A549 (cell line): ENCODE data around the gene NDUFB8. TPM values are rescaled to one million over a fixed set of nuclear protein-coding genes. Genes with fewer than 3 reads are reported as not detected.

Experiments
- ATAC-seq, 2 experiments: fragments of 200-7000 bp in 1 of 2; fragments of >200 bp in 1 of 2; cut with Nextera tagmentation in 1 of 2; cut with Tn5 transposase in 1 of 2; 3 replicates each; pipeline versions ENCODE4 v1.8.0 to v1.9.1; 2018 to 2020; ENCODE audit warnings: mild to moderate bottlenecking in 1 of 2, moderate library complexity in 1 of 2
- CTCF ChIA-PET: fragments of 300-600 bp; sonication (Branson Sonifier 250); formaldehyde crosslinking; extraction: SDS; loops from one replicate; lab custom pipeline; 2021; ENCODE audit warnings: antibody characterized with exemption, inconsistent platforms; lab: Yijun Ruan, JAX
- POLR2A ChIA-PET: fragments of 350-600 bp; formaldehyde crosslinking; extraction: SDS; loops from one replicate; lab custom pipeline; 2021; ENCODE audit warnings: antibody characterized with exemption, inconsistent platforms; lab: Yijun Ruan, JAX
- DNase-seq, 2 experiments: peaks; one replicate each; pipeline versions ENCODE4 v3.0.0 to v3.0.0-alpha.2; 2011 to 2016; ENCODE audit warnings: low read depth in 1 of 2, low spot score in 1 of 2
- FAIRE-seq: peaks from 2 replicates; lab custom pipeline; 2011; peaks lifted over from hg19 to GRCh38; lab: Jason Lieb, UNC
- H3K27ac ChIP-seq, 2 experiments: fragments of >200 bp; sonication (Bioruptor Twin); formaldehyde crosslinking; 3 replicates each; pipeline ENCODE4 v1.5.1; 2016 to 2017
- H3K4me1 ChIP-seq: fragments of >200 bp; sonication (Bioruptor Twin); formaldehyde crosslinking; 3 replicates; pipeline ENCODE4 v1.6.1; 2016
- H3K4me2 ChIP-seq: fragments of >200 bp; sonication (Bioruptor Twin); formaldehyde crosslinking; 3 replicates; pipeline ENCODE4 v1.6.1; 2016
- H3K4me3 ChIP-seq: fragments of >200 bp; sonication (Bioruptor Twin); formaldehyde crosslinking; 3 replicates; pipeline ENCODE4 v1.5.1; 2016
- H3K9me3 ChIP-seq: fragments of >200 bp; sonication (Bioruptor Twin); formaldehyde crosslinking; 3 replicates; pipeline ENCODE4 v1.6.1; 2016
- CEBPB ChIP-seq, 2 experiments: fragments of >200 bp in 1 of 2; sonication (Bioruptor Twin) in 1 of 2; formaldehyde crosslinking in 1 of 2; IDR thresholded peaks; 2 replicates each; pipeline ENCODE4 v1.6.1; 2012 to 2016
- CTCF ChIP-seq: fragments of >200 bp; sonication (Bioruptor Twin); formaldehyde crosslinking; IDR thresholded peaks from 3 replicates; pipeline ENCODE4 v1.5.1; 2016
- EHMT2 ChIP-seq: fragments of 200-600 bp; sonication (generic); IDR thresholded peaks from 2 replicates; pipeline ENCODE4 v1.6.1; 2016; ENCODE audit warnings: antibody characterized with exemption, low read depth, mild to moderate bottlenecking, moderate library complexity
- ESRRA ChIP-seq: fragments of 150-350 bp; IDR thresholded peaks from 2 replicates; pipeline ENCODE4 v1.6.1; 2014; ENCODE audit warnings: mild to moderate bottlenecking, low read length, borderline replicate concordance
- FOSL2 ChIP-seq, 2 experiments: fragments of 450-650 bp in 1 of 2; fragments of >200 bp in 1 of 2; sonication (Bioruptor Twin) in 1 of 2; formaldehyde crosslinking; IDR thresholded peaks; 2 replicates each; pipeline versions ENCODE4 v1.5.0 to v1.6.1; 2016 to 2020; ENCODE audit warnings: mild to moderate bottlenecking in 1 of 2, moderate library complexity in 1 of 2
- HOXB5 ChIP-seq: fragments of 250-450 bp; sonication (Bioruptor Pico); IDR thresholded peaks from 2 replicates; pipeline ENCODE4 v1.5.0; 2020; ENCODE audit warnings: mild to moderate bottlenecking, moderate library complexity
- JUNB ChIP-seq: fragments of >200 bp; sonication (Bioruptor Twin); formaldehyde crosslinking; IDR thresholded peaks from 2 replicates; pipeline ENCODE4 v1.6.1; 2016
- KDM5A ChIP-seq: fragments of 200-600 bp; sonication (generic); IDR thresholded peaks from 2 replicates; pipeline ENCODE4 v1.6.1; 2016; ENCODE audit warnings: antibody characterized with exemption, mild to moderate bottlenecking
- MAFK ChIP-seq: fragments of 450-650 bp; IDR thresholded peaks from 2 replicates; pipeline ENCODE4 v1.6.1; 2014; ENCODE audit not compliant: partially characterized antibody
- PBX3 ChIP-seq: IDR thresholded peaks from 2 replicates; pipeline ENCODE4 v1.6.1; 2012
- POLR2AphosphoS2 ChIP-seq: conservative IDR thresholded peaks from 2 replicates; pipeline ENCODE4 v1.6.1; 2012; ENCODE audit warnings: low read length, improper control_type of control experiment, inconsistent platforms
- RARB ChIP-seq: fragments of 250-450 bp; sonication (Bioruptor Pico); IDR thresholded peaks from 2 replicates; pipeline ENCODE4 v1.8.0; 2021; ENCODE audit warnings: mild to moderate bottlenecking, moderate library complexity
- REST ChIP-seq: fragments of 200-600 bp; sonication (generic); IDR thresholded peaks from 2 replicates; pipeline ENCODE4 v1.6.1; 2016; ENCODE audit warnings: antibody characterized with exemption, mild to moderate bottlenecking, moderate library complexity
- RFX5 ChIP-seq: fragments of 450-650 bp; IDR thresholded peaks from 2 replicates; pipeline ENCODE4 v1.7.1; 2014; ENCODE audit warnings: antibody characterized with exemption, mild to moderate bottlenecking, moderate library complexity
- ZFP36 ChIP-seq: fragments of 450-650 bp; IDR thresholded peaks from 2 replicates; pipeline ENCODE4 v1.6.1; 2014; ENCODE audit warnings: borderline replicate concordance; ENCODE audit not compliant: partially characterized antibody
- ZNF302 ChIP-seq: fragments of 250-450 bp; sonication (Bioruptor Pico); IDR thresholded peaks from 2 replicates; pipeline ENCODE4 v1.9.0; 2021; ENCODE audit warnings: inconsistent platforms, mild to moderate bottlenecking, moderate library complexity
- ZSCAN20 ChIP-seq: fragments of 250-450 bp; sonication (Bioruptor Pico); IDR thresholded peaks from 2 replicates; pipeline ENCODE4 v1.8.0; 2022; ENCODE audit warnings: mild to moderate bottlenecking, moderate library complexity
- WGBS: methylation state at CpG from one replicate; pipeline ENCODE4 v1.1.6; 2017; ENCODE audit errors: missing lambda C conversion rate; 5-methylcytosine and 5-hydroxymethylcytosine counted together
- polyA plus RNA-seq, 4 experiments: library from polyadenylated mRNA; depleted of rRNA in 3 of 4; stranded (reverse); fragments of >200 nt; fragmentation: RNase III in 1 of 4; extraction: RNeasy Plus Mini Kit Qiagen cat#74134 plus additional on column Dnase treatment in 1 of 4; gene quantifications; 2 replicates in 3 of 4; 3 replicates in 1 of 4; pipeline ENCODE4 v1.2.3, GENCODE V29; 2011 to 2017
- TF ChIP-seq, protein P1 (sequence below): fragments of 250-450 bp; sonication (Bioruptor Pico); IDR thresholded peaks from 2 replicates; pipeline ENCODE4 v1.5.0; 2021; ENCODE audit warnings: mild to moderate bottlenecking, moderate library complexity, borderline replicate concordance

Gene NDUFB8
- polyA plus RNA-seq, 2 of the 4 experiments (the other 2 are of a cell fraction) = 221 to 333 TPM

GRCh38 chr10:100524206-100524605 is 5.5 kb downstream of the NDUFB8 start:
- ATAC-seq = 0 out of 6 replicates have a peak, but pooled peaks of 1 of the 2 experiments have one; percentile 37
- 90% methylated on average over 6 of the region's 6 CpGs for WGBS
- POLR2A ChIA-PET = interaction anchor here (0.5 to 2.0 kb wide), 2 partner anchors 9 to 11 kb away, joined by 3 to 6 read pairs; partner anchors contain the start of gene HIF1AN
- TF ChIP-seq CTCF (no peak), ZSCAN20 (CRISPR knock-in tag) (no peak), POLR2AphosphoS2 (no peak), RARB (CRISPR knock-in tag) (no peak), HOXB5 (CRISPR knock-in tag) (no peak), CEBPB (IDR thresholded peaks at IDR 0.05) (no peak)
- TF ChIP-seq, all 56 proteins: peak for 0
- H3K4me2 ChIP-seq = no peak overlapping the region
- no peak for FAIRE-seq
- CTCF ChIA-PET = interaction anchor here (0.5 to 5.5 kb wide), 8 partner anchors 10 to 432 kb away, joined by 3 to 46 read pairs (median 5); no protein-coding TSS in a partner anchor
- H3K4me1 ChIP-seq = peaks cover 7% of the 10 kb centered on the region; the same call in 2 of the 3 replicates
- H3K27ac ChIP-seq = no peak overlapping the region
- H3K9me3 ChIP-seq = no peaks in the 10 kb centered on the region
- DNase-seq = no peak
- no peak overlapping the region for H3K4me3 ChIP-seq

GRCh38 chr10:100522945-100523344 is 6.7 kb downstream of the NDUFB8 start:
- TF ChIP-seq MAFK (no peak), PBX3 (no peak), ZFP36 (no peak), RARB (CRISPR knock-in tag) (no peak), RFX5 (no peak), JUNB (no peak), KDM5A (no peak), ESRRA (no peak), FOSL2 (IDR thresholded peaks at IDR 0.05) (no peak), FOSL2 (CRISPR knock-in tag; IDR thresholded peaks at IDR 0.05) (no peak), ZNF302 (CRISPR knock-in tag) (no peak), EHMT2 (no peak), REST (no peak)
- TF ChIP-seq, protein P1, sequence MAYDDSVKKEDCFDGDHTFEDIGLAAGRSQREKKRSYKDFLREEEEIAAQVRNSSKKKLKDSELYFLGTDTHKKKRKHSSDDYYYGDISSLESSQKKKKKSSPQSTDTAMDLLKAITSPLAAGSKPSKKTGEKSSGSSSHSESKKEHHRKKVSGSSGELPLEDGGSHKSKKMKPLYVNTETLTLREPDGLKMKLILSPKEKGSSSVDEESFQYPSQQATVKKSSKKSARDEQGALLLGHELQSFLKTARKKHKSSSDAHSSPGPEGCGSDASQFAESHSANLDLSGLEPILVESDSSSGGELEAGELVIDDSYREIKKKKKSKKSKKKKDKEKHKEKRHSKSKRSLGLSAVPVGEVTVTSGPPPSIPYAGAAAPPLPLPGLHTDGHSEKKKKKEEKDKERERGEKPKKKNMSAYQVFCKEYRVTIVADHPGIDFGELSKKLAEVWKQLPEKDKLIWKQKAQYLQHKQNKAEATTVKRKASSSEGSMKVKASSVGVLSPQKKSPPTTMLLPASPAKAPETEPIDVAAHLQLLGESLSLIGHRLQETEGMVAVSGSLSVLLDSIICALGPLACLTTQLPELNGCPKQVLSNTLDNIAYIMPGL (CRISPR knock-in tag) = no peak
- Histone ChIP-seq H3K4me2 (no peak overlapping the region), H3K9me3 (no peaks in the 10 kb centered on the region), H3K27ac (no peak overlapping the region), H3K4me3 (no peak overlapping the region), H3K4me1 (no peaks in the 10 kb centered on the region; the same call in 2 of the 3 replicates)
- POLR2A ChIA-PET = interaction anchor here (1.4 kb wide), 1 partner anchor 13 kb away, joined by 3 read pairs; the partner anchor contains the start of gene HIF1AN
- 92% methylated on average over 9 of the region's 9 CpGs for WGBS
- no peak for FAIRE-seq
- DNase-seq = no peak
- no peak for ATAC-seq
- CTCF ChIA-PET = interaction anchor here (0.7 to 20.4 kb wide), 10 partner anchors 12 to 356 kb away, joined by 3 to 353 read pairs (median 9); partner anchors contain the start of genes HIF1AN and SCD
